ENCODE data around the gene CDYL2. TPM values are rescaled to one million over a fixed set of nuclear protein-coding genes. Genes with fewer than 3 reads are reported as not detected.

Gene CDYL2
- total RNA-seq, 1 experiment from 2014 or later = 7.6 TPM

DNA sequence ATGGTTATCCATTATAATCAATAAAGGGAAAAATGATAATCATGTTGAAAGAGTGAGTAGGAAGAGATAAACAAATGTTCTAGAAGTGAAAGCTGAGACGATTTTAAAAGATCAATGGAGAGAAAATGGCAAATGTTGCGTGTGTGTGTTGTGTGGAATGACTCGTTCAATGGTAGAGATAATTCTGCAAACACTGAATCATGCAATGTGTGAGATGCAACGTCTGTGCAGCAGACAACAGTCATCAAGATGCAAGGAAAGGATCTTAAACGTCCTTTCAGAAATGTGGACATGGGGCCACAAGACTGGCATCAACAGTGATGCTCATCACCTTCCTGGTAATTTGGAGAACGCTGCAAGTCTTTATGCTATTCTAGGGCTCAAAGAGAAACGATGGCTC, 124.4 kb downstream of the CDYL2 start:
- Histone ChIP-seq H4K20me1 (ENCODE audit: low read length) (no peaks in the 10 kb centered on the region), H3K27ac (ENCODE audit: low read length) (no peak overlapping the region), H3K79me2 (ENCODE audit: low read length) (no peaks in the 10 kb centered on the region), H3K27me3 (ENCODE audit: low read length) (no peaks in the 10 kb centered on the region), H3K9me2 (replicated peaks; ENCODE audit: low read length) (no peaks in the 10 kb centered on the region), H3F3A (ENCODE audit: low read length, unreplicated experiment) (no peaks in the 10 kb centered on the region), H2AFZ (ENCODE audit: low read length) (no peak overlapping the region), H3K4me3 (ENCODE audit: low read length) (no peak overlapping the region), H3K4me1 (ENCODE audit: insufficient read depth, low read length) (no peaks in the 10 kb centered on the region), H3K4me2 (ENCODE audit: low read length) (no peak overlapping the region), H3K9me3 (ENCODE audit: low read length) (no peaks in the 10 kb centered on the region), H3K9ac (ENCODE audit: low read length) (no peak overlapping the region), H3K36me3 (ENCODE audit: low read depth, low read length) (no peaks in the 10 kb centered on the region)
- intact Hi-C loops (cut with micrococcal nuclease) = no loop called here
- BruUV-seq (replicated peaks) = no TSS peak
- TF ChIP-seq, protein P1, sequence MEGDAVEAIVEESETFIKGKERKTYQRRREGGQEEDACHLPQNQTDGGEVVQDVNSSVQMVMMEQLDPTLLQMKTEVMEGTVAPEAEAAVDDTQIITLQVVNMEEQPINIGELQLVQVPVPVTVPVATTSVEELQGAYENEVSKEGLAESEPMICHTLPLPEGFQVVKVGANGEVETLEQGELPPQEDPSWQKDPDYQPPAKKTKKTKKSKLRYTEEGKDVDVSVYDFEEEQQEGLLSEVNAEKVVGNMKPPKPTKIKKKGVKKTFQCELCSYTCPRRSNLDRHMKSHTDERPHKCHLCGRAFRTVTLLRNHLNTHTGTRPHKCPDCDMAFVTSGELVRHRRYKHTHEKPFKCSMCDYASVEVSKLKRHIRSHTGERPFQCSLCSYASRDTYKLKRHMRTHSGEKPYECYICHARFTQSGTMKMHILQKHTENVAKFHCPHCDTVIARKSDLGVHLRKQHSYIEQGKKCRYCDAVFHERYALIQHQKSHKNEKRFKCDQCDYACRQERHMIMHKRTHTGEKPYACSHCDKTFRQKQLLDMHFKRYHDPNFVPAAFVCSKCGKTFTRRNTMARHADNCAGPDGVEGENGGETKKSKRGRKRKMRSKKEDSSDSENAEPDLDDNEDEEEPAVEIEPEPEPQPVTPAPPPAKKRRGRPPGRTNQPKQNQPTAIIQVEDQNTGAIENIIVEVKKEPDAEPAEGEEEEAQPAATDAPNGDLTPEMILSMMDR (conservative IDR thresholded peaks at IDR 0.05; ENCODE audit: low read depth, low read length) = no peak
- TF ChIP-seq EZH2phosphoT487 (IDR thresholded peaks at IDR 0.05; ENCODE audit: borderline replicate concordance, low read length) = no peak
- no peak for TF ChIP-seq EZH2 (IDR thresholded peaks at IDR 0.05; ENCODE audit: low read length, unreplicated experiment)
- CTCF ChIA-PET = no interaction called here
- DNase-seq = no peak
- POLR2A ChIA-PET (ENCODE audit: unreplicated experiment) = no interaction called here
- no peak for ATAC-seq

- H3K4me3 ChIP-seq (ENCODE audit: low read length) = no peak overlapping the region
- intact Hi-C loops (cut with micrococcal nuclease) = no loop called here
- no peaks in the 10 kb centered on the region for H3F3A ChIP-seq (ENCODE audit: low read length, unreplicated experiment)
- H3K9me2 ChIP-seq (replicated peaks; ENCODE audit: low read length) = no peaks in the 10 kb centered on the region
- H3K4me2 ChIP-seq (ENCODE audit: low read length) = no peak overlapping the region
- ChIA-PET CTCF (no interaction called here), POLR2A (ENCODE audit: unreplicated experiment) (no interaction called here)
- H3K9me3 ChIP-seq (ENCODE audit: low read length) = no peaks in the 10 kb centered on the region
- no peaks in the 10 kb centered on the region for H3K79me2 ChIP-seq (ENCODE audit: low read length)
- no peak overlapping the region for H3K27ac ChIP-seq (ENCODE audit: low read length)
- H4K20me1 ChIP-seq (ENCODE audit: low read length) = no peaks in the 10 kb centered on the region
- H3K9ac ChIP-seq (ENCODE audit: low read length) = no peak overlapping the region
- no peak for DNase-seq
- no TSS peak for BruUV-seq (replicated peaks)
- no peak for ATAC-seq
- no peak overlapping the region for H2AFZ ChIP-seq (ENCODE audit: low read length)
- no peak for TF ChIP-seq EZH2 (IDR thresholded peaks at IDR 0.05; ENCODE audit: low read length, unreplicated experiment)
- TF ChIP-seq EZH2phosphoT487 (IDR thresholded peaks at IDR 0.05; ENCODE audit: borderline replicate concordance, low read length) = no peak
- TF ChIP-seq, protein P1 (conservative IDR thresholded peaks at IDR 0.05; ENCODE audit: low read depth, low read length) = no peak
- H3K36me3 ChIP-seq (ENCODE audit: low read depth, low read length) = no peaks in the 10 kb centered on the region
- H3K27me3 ChIP-seq (ENCODE audit: low read length) = no peaks in the 10 kb centered on the region
- no peaks in the 10 kb centered on the region for H3K4me1 ChIP-seq (ENCODE audit: insufficient read depth, low read length)
Observed at GRCh38 chr16:80674884-80675283, 129.5 kb downstream of the CDYL2 start.

DNA sequence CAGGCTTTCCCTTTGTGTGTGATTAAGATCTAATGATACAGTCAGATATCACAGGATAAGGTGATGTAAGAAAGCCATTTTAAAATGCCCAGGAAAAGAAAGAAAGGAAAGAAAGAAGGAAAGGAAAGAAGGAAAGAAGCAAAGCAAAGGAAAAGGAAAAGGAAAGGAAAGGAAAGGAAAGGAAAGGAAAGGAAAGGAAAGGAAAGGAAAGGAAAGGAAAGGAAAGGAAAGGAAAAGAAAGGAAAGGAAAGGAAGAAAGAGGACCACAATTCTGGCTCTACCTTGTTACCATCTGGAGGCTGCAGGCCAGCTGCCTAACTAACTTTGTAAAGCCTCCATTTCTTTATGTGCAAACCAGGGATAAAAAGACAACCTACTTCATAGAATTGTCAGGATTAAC, 132.0 kb downstream of the CDYL2 start:
- H2AFZ ChIP-seq (ENCODE audit: low read length) = no peak overlapping the region
- DNase-seq (no peak), ATAC-seq (no peak)
- no peaks in the 10 kb centered on the region for H3K36me3 ChIP-seq (ENCODE audit: low read depth, low read length)
- H3K27me3 ChIP-seq (ENCODE audit: low read length) = no peaks in the 10 kb centered on the region
- H3K9ac ChIP-seq (ENCODE audit: low read length) = no peak overlapping the region
- ChIA-PET CTCF (no interaction called here), POLR2A (ENCODE audit: unreplicated experiment) (no interaction called here)
- H3K4me3 ChIP-seq (ENCODE audit: low read length) = no peak overlapping the region
- no TSS peak for BruUV-seq (replicated peaks)
- intact Hi-C loops (cut with micrococcal nuclease) = no loop called here
- no peak overlapping the region for H3K27ac ChIP-seq (ENCODE audit: low read length)
- H3K4me2 ChIP-seq (ENCODE audit: low read length) = no peak overlapping the region
- H4K20me1 ChIP-seq (ENCODE audit: low read length) = no peaks in the 10 kb centered on the region
- no peaks in the 10 kb centered on the region for H3K79me2 ChIP-seq (ENCODE audit: low read length)
- H3K9me3 ChIP-seq (ENCODE audit: low read length) = no peaks in the 10 kb centered on the region
- TF ChIP-seq EZH2 (IDR thresholded peaks at IDR 0.05; ENCODE audit: low read length, unreplicated experiment) (no peak), EZH2phosphoT487 (IDR thresholded peaks at IDR 0.05; ENCODE audit: borderline replicate concordance, low read length) (no peak)
- TF ChIP-seq, protein P1 (conservative IDR thresholded peaks at IDR 0.05; ENCODE audit: low read depth, low read length) = no peak
- no peaks in the 10 kb centered on the region for H3K4me1 ChIP-seq (ENCODE audit: insufficient read depth, low read length)
- H3F3A ChIP-seq (ENCODE audit: low read length, unreplicated experiment) = no peaks in the 10 kb centered on the region
- H3K9me2 ChIP-seq (replicated peaks; ENCODE audit: low read length) = no peaks in the 10 kb centered on the region
